ENCODE data around the gene LZTS3. TPM values are rescaled to one million over a fixed set of nuclear protein-coding genes. Genes with fewer than 3 reads are reported as not detected.

The LZTS3 gene
- total RNA-seq, 2 donors from 2014 or later: 7.9 to 8.3 TPM

- Histone ChIP-seq H3K9ac (ENCODE audit: low read depth in 2 of 2, low read length in 2 of 2) (no peak overlapping the region), H3K9me3 (no peaks in the 10 kb centered on the region), H3K27me3 (no peaks in the 10 kb centered on the region), H3K36me3 (no peaks in the 10 kb centered on the region), H3K4me1 (no peaks in the 10 kb centered on the region), H3K4me3 (no peak overlapping the region), H3K27ac (no peak overlapping the region)
- TF ChIP-seq, protein P1, sequence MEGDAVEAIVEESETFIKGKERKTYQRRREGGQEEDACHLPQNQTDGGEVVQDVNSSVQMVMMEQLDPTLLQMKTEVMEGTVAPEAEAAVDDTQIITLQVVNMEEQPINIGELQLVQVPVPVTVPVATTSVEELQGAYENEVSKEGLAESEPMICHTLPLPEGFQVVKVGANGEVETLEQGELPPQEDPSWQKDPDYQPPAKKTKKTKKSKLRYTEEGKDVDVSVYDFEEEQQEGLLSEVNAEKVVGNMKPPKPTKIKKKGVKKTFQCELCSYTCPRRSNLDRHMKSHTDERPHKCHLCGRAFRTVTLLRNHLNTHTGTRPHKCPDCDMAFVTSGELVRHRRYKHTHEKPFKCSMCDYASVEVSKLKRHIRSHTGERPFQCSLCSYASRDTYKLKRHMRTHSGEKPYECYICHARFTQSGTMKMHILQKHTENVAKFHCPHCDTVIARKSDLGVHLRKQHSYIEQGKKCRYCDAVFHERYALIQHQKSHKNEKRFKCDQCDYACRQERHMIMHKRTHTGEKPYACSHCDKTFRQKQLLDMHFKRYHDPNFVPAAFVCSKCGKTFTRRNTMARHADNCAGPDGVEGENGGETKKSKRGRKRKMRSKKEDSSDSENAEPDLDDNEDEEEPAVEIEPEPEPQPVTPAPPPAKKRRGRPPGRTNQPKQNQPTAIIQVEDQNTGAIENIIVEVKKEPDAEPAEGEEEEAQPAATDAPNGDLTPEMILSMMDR (IDR thresholded peaks at IDR 0.05): no peak
- intact Hi-C loops (cut with DNase I): no loop called here
- DNase-seq: no peak
These were observed 4.6 kb upstream of the LZTS3 start for GRCh38 chr20:3177746-3178485.

GRCh38 chr20:3175270-3175669 lies 1.9 kb upstream of the LZTS3 start:
- H3K4me1 ChIP-seq: no peaks in the 10 kb centered on the region
- peaks cover 4% of the 10 kb centered on the region for H3K27me3 ChIP-seq
- intact Hi-C loops (cut with DNase I): no loop called here
- H3K36me3 ChIP-seq: no peaks in the 10 kb centered on the region
- DNase-seq: no peak
- H3K4me3 ChIP-seq: no peak overlapping the region
- H3K27ac ChIP-seq: no peak overlapping the region
- H3K9me3 ChIP-seq: no peaks in the 10 kb centered on the region
- TF ChIP-seq, protein P1 (IDR thresholded peaks at IDR 0.05): no peak
- no peak overlapping the region for H3K9ac ChIP-seq (ENCODE audit: low read depth in 2 of 2, low read length in 2 of 2)

GRCh38 chr20:3174442-3175261 lies 1.3 kb upstream of the LZTS3 start:
- H3K4me3 ChIP-seq: peak overlapping the region; percentile 93
- no peaks in the 10 kb centered on the region for H3K36me3 ChIP-seq
- TF ChIP-seq, protein P1 (IDR thresholded peaks at IDR 0.05): no peak
- peak overlapping the region in 1 of 2 donors; percentile 44 for H3K9ac ChIP-seq (ENCODE audit: low read depth in 2 of 2, low read length in 2 of 2)
- no peak for DNase-seq
- peak overlapping the region; percentile 23 for H3K27ac ChIP-seq
- H3K27me3 ChIP-seq: peaks cover 4% of the 10 kb centered on the region
- no peaks in the 10 kb centered on the region for H3K9me3 ChIP-seq
- intact Hi-C loops (cut with DNase I): no loop called here
- no peaks in the 10 kb centered on the region for H3K4me1 ChIP-seq

DNA sequence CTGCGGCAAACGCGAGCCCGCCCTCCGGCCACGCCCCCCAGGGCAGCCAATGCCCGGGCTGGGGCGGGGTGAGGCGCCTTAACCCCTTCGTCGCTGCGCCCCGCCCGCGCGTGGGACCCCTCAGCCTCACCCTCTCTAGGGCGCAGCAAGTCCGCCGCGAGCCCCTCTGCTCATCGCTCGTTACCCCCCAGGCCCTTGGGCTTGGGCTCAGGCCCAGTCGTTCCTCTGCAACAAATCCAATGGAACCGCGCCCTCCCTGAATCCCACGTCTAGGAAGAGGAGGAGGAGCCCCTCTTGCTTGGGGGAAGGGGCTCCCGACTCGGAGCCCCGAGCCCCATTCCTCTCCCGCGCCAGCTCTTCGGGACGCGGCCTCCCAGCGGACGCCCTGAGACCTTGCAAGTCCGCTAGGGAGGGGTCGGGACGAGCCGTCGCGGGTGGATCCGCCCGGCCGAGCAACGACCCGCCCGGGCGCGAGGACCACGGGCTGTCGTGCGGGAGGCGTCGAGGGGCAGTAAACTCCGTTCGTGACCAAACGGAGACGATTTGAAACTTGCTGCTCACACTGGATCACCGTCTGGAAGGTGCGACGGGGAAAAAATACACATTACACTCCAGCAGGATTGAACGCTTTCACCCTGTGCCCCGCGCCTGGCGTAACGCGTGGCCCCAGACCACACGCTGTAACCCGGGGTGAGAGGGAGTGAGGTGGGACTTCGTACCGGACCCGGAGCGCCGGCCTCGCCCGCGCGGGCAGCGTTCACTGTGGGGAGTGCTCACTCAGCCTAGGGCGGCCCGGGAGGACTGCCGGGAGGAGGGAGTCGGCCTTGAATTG lies 477 bp upstream of the LZTS3 start:
- intact Hi-C loops (cut with DNase I): no loop called here
- peaks cover 4% of the 10 kb centered on the region for H3K27me3 ChIP-seq

More for the DNA sequence above, 477 bp upstream of the LZTS3 start:
- H3K4me3 ChIP-seq: peak overlapping the region; percentile 93
- peak overlapping the region; percentile 23 for H3K27ac ChIP-seq
- peak; percentile 91 for DNase-seq
- H3K9me3 ChIP-seq: no peaks in the 10 kb centered on the region
- H3K36me3 ChIP-seq: no peaks in the 10 kb centered on the region
- TF ChIP-seq, protein P1 (IDR thresholded peaks at IDR 0.05): no peak
- peak overlapping the region; percentile 44 to 46 for H3K9ac ChIP-seq (ENCODE audit: low read depth in 2 of 2, low read length in 2 of 2)
- no peaks in the 10 kb centered on the region for H3K4me1 ChIP-seq
